ENCODE results near the gene RP9. TPM values are rescaled to one million over a fixed set of nuclear protein-coding genes. Genes with fewer than 3 reads are reported as not detected.

Gene RP9
- total and polyA plus RNA-seq, 2 donors (not counting 1 experiment from before 2014, with no cell fraction given), result 19.2 to 23.4 TPM

- TF ChIP-seq EZH2 (IDR thresholded peaks at IDR 0.05; ENCODE audit: low read length, missing control alignments), result no peak
- TF ChIP-seq CTCF (conservative IDR thresholded peaks at IDR 0.05 in 1 of 2, IDR thresholded peaks at IDR 0.05 in 1 of 2; ENCODE audit: low read depth in 1 of 2, low read length in 2 of 2), result no peak
- Histone ChIP-seq H3K4me1 (ENCODE audit: control insufficient read depth, extremely low read depth, insufficient read depth, low read length) (no peaks in the 10 kb centered on the region), H3K9me3 (ENCODE audit: control insufficient read depth, insufficient read depth, low read depth, low read length) (no peaks in the 10 kb centered on the region), H2AFZ (ENCODE audit: low read length) (no peak overlapping the region), H3K4me2 (ENCODE audit: extremely low read depth, insufficient read depth, low read length) (no peak overlapping the region), H3K27me3 (ENCODE audit: control insufficient read depth, insufficient read depth, low read length) (no peaks in the 10 kb centered on the region), H3K36me3 (ENCODE audit: control insufficient read depth, insufficient read depth, low read length) (no peaks in the 10 kb centered on the region), H3K27ac (ENCODE audit: insufficient read depth, low read length) (no peak overlapping the region), H3K79me2 (ENCODE audit: control insufficient read depth, insufficient read depth, low read length) (no peaks in the 10 kb centered on the region), H3K4me3 (replicated peaks in 1 of 4; ENCODE audit: control extremely low read depth in 1 of 4, insufficient read depth in 1 of 4, low read depth in 3 of 4, low read length in 4 of 4) (no peak overlapping the region), H3K9ac (ENCODE audit: insufficient read depth, low read length) (no peak overlapping the region), H4K20me1 (ENCODE audit: control insufficient read depth, extremely low read depth, insufficient read depth, low read length) (no peaks in the 10 kb centered on the region)
- DNase-seq (ENCODE audit: low read depth in 2 of 2), result no peak
Observed at GRCh38 chr7:33118383-33118782, 9.2 kb upstream of the RP9 start.

- H4K20me1 ChIP-seq (ENCODE audit: control insufficient read depth, extremely low read depth, insufficient read depth, low read length), result no peaks in the 10 kb centered on the region
- no peaks in the 10 kb centered on the region for H3K79me2 ChIP-seq (ENCODE audit: control insufficient read depth, insufficient read depth, low read length)
- TF ChIP-seq EZH2 (IDR thresholded peaks at IDR 0.05; ENCODE audit: low read length, missing control alignments) (no peak), CTCF (conservative IDR thresholded peaks at IDR 0.05 in 1 of 2, IDR thresholded peaks at IDR 0.05 in 1 of 2; ENCODE audit: low read depth in 1 of 2, low read length in 2 of 2) (no peak)
- H3K4me3 ChIP-seq (replicated peaks in 1 of 4; ENCODE audit: control extremely low read depth in 1 of 4, insufficient read depth in 1 of 4, low read depth in 3 of 4, low read length in 4 of 4), result no peak overlapping the region
- no peaks in the 10 kb centered on the region for H3K27me3 ChIP-seq (ENCODE audit: control insufficient read depth, insufficient read depth, low read length)
- no peaks in the 10 kb centered on the region for H3K36me3 ChIP-seq (ENCODE audit: control insufficient read depth, insufficient read depth, low read length)
- no peak for DNase-seq (ENCODE audit: low read depth in 2 of 2)
- no peak overlapping the region for H3K4me2 ChIP-seq (ENCODE audit: extremely low read depth, insufficient read depth, low read length)
- H3K4me1 ChIP-seq (ENCODE audit: control insufficient read depth, extremely low read depth, insufficient read depth, low read length), result no peaks in the 10 kb centered on the region
- H3K27ac ChIP-seq (ENCODE audit: insufficient read depth, low read length), result no peak overlapping the region
- no peak overlapping the region for H2AFZ ChIP-seq (ENCODE audit: low read length)
- H3K9me3 ChIP-seq (ENCODE audit: control insufficient read depth, insufficient read depth, low read depth, low read length), result no peaks in the 10 kb centered on the region
- H3K9ac ChIP-seq (ENCODE audit: insufficient read depth, low read length), result no peak overlapping the region
Observed at GRCh38 chr7:33114976-33115375, 5.8 kb upstream of the RP9 start.

GRCh38 chr7:33111614-33112013 lies 2.4 kb upstream of the RP9 start:
- H2AFZ ChIP-seq (ENCODE audit: low read length), result no peak overlapping the region
- no peak overlapping the region for H3K27ac ChIP-seq (ENCODE audit: insufficient read depth, low read length)
- no peaks in the 10 kb centered on the region for H4K20me1 ChIP-seq (ENCODE audit: control insufficient read depth, extremely low read depth, insufficient read depth, low read length)
- H3K79me2 ChIP-seq (ENCODE audit: control insufficient read depth, insufficient read depth, low read length), result peaks cover 22% of the 10 kb centered on the region
- no peaks in the 10 kb centered on the region for H3K36me3 ChIP-seq (ENCODE audit: control insufficient read depth, insufficient read depth, low read length)
- DNase-seq (ENCODE audit: low read depth in 2 of 2), result no peak
- H3K4me2 ChIP-seq (ENCODE audit: extremely low read depth, insufficient read depth, low read length), result no peak overlapping the region
- H3K27me3 ChIP-seq (ENCODE audit: control insufficient read depth, insufficient read depth, low read length), result no peaks in the 10 kb centered on the region
- no peaks in the 10 kb centered on the region for H3K9me3 ChIP-seq (ENCODE audit: control insufficient read depth, insufficient read depth, low read depth, low read length)
- H3K9ac ChIP-seq (ENCODE audit: insufficient read depth, low read length), result no peak overlapping the region
- H3K4me1 ChIP-seq (ENCODE audit: control insufficient read depth, extremely low read depth, insufficient read depth, low read length), result peaks cover 6% of the 10 kb centered on the region
- no peak overlapping the region for H3K4me3 ChIP-seq (replicated peaks in 1 of 4; ENCODE audit: control extremely low read depth in 1 of 4, insufficient read depth in 1 of 4, low read depth in 3 of 4, low read length in 4 of 4)
- TF ChIP-seq CTCF (conservative IDR thresholded peaks at IDR 0.05 in 1 of 2, IDR thresholded peaks at IDR 0.05 in 1 of 2; ENCODE audit: low read depth in 1 of 2, low read length in 2 of 2), result no peak
- no peak for TF ChIP-seq EZH2 (IDR thresholded peaks at IDR 0.05; ENCODE audit: low read length, missing control alignments)

Data from fibroblast of lung (primary cell).